ENCODE results near the gene RCAN2. TPM values are rescaled to one million over a fixed set of nuclear protein-coding genes. Genes with fewer than 3 reads are reported as not detected.

The RCAN2 gene
- total and polyA plus RNA-seq, 7 experiments from 2014 or later: 1.0 TPM; not detected in 6

DNA sequence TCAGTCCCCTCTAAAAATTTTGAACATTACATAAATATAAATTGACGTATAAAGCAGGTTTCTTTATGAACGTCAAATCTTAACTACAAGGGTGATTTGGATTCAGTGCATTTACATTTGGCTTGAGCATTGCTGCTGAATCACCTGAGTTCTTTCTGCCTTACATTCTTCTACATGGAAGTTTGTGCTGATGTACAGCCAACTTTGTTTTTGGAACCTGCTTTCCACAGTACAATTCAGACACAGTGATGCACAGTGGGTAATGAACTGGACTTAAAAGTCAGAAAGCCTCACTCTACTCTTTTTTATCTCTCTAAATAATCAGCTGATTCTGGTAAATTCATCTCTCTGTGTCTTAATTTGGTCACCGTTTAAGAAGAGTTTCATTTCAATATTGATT lies 47.6 kb downstream of the RCAN2 start:
- Histone ChIP-seq H3K4me3 (ENCODE audit: low read length) (no peak overlapping the region), H3K27ac (ENCODE audit: low read depth, low read length) (no peak overlapping the region), H3K27me3 (ENCODE audit: control insufficient read depth in 2 of 2, insufficient read depth in 2 of 2, low read length in 2 of 2) (no peaks in the 10 kb centered on the region), H3K36me3 (ENCODE audit: control insufficient read depth in 2 of 3, insufficient read depth in 3 of 3, low read length in 3 of 3) (no peaks in the 10 kb centered on the region), H3K4me1 (ENCODE audit: control insufficient read depth in 2 of 2, insufficient read depth in 2 of 2, low read length in 2 of 2) (no peaks in the 10 kb centered on the region), H3K9me3 (ENCODE audit: control insufficient read depth in 2 of 3, low read length in 3 of 3) (peaks cover 0 to 10% (median 3%) of the 10 kb centered on the region in 3 experiments)
- Mint-ChIP-seq H3K36me3 (peaks cover 0 to 6% (median 2%) of the 10 kb centered on the region in 5 donors), H3K27me3 (peaks cover 17 to 32% (median 23%) of the 10 kb centered on the region in 5 donors), H3K27ac (no peak overlapping the region), H3K9me3 (peaks cover 0 to 32% (median 14%) of the 10 kb centered on the region in 11 donors), H3K4me3 (no peak overlapping the region), H3K4me1 (no peaks in the 10 kb centered on the region)
- ChIA-PET CTCF (no interaction called here), POLR2A (no interaction called here)
- ATAC-seq (no peak), DNase-seq (no peak)
- intact Hi-C loops (cut with micrococcal nuclease): no loop called here

DNA sequence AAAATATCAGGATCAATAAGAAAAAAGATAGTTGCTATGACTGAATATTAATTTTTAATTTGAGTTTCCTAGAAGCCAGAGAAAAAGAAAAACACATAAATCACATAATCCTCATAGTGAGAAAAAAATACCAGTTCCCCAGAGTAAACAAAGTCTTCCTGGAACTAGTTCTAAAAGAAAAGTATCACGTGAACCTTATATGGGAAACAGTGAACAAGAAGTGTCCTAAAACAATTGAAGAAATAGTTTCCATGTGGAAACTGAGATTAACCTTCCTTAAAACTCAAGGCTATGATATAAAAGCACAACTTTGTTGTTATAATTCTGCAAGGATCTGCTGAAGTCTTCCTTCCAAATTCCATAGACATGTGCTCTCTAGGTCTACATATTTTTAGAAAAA lies 50.6 kb downstream of the RCAN2 start:
- DNase-seq (no peak), ATAC-seq (no peak)
- ChIA-PET POLR2A (no interaction called here), CTCF (interaction anchor here (0.7 kb wide), 1 partner anchor 46 kb away, joined by 7 read pairs; no protein-coding TSS in a partner anchor)
- Histone ChIP-seq H3K4me1 (ENCODE audit: control insufficient read depth in 2 of 2, insufficient read depth in 2 of 2, low read length in 2 of 2) (no peaks in the 10 kb centered on the region), H3K27me3 (ENCODE audit: control insufficient read depth in 2 of 2, insufficient read depth in 2 of 2, low read length in 2 of 2) (no peaks in the 10 kb centered on the region), H3K27ac (ENCODE audit: low read depth, low read length) (no peak overlapping the region), H3K36me3 (ENCODE audit: control insufficient read depth in 2 of 3, insufficient read depth in 3 of 3, low read length in 3 of 3) (no peaks in the 10 kb centered on the region), H3K9me3 (ENCODE audit: control insufficient read depth in 2 of 3, low read length in 3 of 3) (peaks cover 0 to 10% (median 3%) of the 10 kb centered on the region in 3 experiments), H3K4me3 (ENCODE audit: low read length) (no peak overlapping the region)
- no peaks in the 10 kb centered on the region for H3K4me1 Mint-ChIP-seq
- H3K9me3 Mint-ChIP-seq: peaks cover 0 to 11% (median 7%) of the 10 kb centered on the region in 11 donors
- no peak overlapping the region for H3K4me3 Mint-ChIP-seq
- intact Hi-C loops (cut with micrococcal nuclease): no loop called here
- H3K36me3 Mint-ChIP-seq: peaks cover 0 to 6% (median 0%) of the 10 kb centered on the region in 5 donors
- H3K27ac Mint-ChIP-seq: no peak overlapping the region
- H3K27me3 Mint-ChIP-seq: peaks cover 9 to 28% (median 20%) of the 10 kb centered on the region in 5 donors

DNA sequence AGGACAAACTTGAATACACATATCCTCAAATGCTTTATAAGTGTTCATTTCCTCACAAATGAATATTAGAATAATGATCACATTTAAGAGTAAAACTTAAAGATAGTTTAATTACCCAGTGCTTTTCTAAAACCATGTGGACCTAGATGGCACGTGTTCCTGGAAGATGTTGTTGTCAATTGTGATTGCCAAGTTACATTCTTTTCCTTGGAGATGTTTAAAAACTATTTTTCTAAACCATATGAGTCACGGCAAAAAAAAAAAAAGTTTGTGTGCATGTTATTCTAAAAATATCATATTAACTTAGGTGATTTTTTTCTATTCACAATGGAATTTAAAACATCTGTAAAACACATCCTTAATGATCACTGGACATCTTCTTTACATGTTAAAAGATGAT lies 51.1 kb downstream of the RCAN2 start:
- H3K36me3 ChIP-seq (ENCODE audit: control insufficient read depth in 2 of 3, insufficient read depth in 3 of 3, low read length in 3 of 3): no peaks in the 10 kb centered on the region
- CTCF ChIA-PET: interaction anchor here (0.7 kb wide), 1 partner anchor 46 kb away, joined by 7 read pairs; no protein-coding TSS in a partner anchor
- POLR2A ChIA-PET: no interaction called here
- H3K27ac Mint-ChIP-seq: no peak overlapping the region
- DNase-seq (no peak), ATAC-seq (no peak)
- H3K9me3 Mint-ChIP-seq: peaks cover 0 to 6% (median 2%) of the 10 kb centered on the region in 11 donors
- H3K4me1 Mint-ChIP-seq: no peaks in the 10 kb centered on the region
- no peak overlapping the region for H3K4me3 ChIP-seq (ENCODE audit: low read length)
- H3K27ac ChIP-seq (ENCODE audit: low read depth, low read length): no peak overlapping the region
- H3K36me3 Mint-ChIP-seq: peaks cover 0 to 6% (median 0%) of the 10 kb centered on the region in 5 donors
- no peak overlapping the region for H3K4me3 Mint-ChIP-seq
- H3K4me1 ChIP-seq (ENCODE audit: control insufficient read depth in 2 of 2, insufficient read depth in 2 of 2, low read length in 2 of 2): no peaks in the 10 kb centered on the region
- H3K27me3 ChIP-seq (ENCODE audit: control insufficient read depth in 2 of 2, insufficient read depth in 2 of 2, low read length in 2 of 2): no peaks in the 10 kb centered on the region
- H3K27me3 Mint-ChIP-seq: peaks cover 9 to 26% (median 16%) of the 10 kb centered on the region in 5 donors
- H3K9me3 ChIP-seq (ENCODE audit: control insufficient read depth in 2 of 3, low read length in 3 of 3): peaks cover 0 to 7% (median 0%) of the 10 kb centered on the region in 3 experiments
- intact Hi-C loops (cut with micrococcal nuclease): no loop called here

DNA sequence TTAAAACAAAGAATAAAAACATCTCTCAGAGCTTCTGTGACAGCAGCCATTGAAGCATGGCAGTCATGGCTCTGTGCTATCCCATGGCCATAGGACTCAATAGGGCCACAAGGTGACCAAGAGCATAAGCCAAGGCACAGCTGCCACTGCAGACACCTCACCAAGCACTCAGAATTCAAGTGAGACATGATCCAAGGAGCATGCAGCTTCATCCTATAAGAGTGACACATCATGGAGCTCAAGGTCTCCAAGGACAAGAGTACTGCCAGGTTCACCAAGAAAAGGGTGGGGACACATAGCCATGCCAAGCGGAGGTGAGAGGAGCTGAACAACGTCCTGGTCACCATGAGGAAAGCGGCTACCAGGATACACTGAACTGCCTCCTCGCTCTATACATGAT lies 53.0 kb downstream of the RCAN2 start:
- ChIA-PET POLR2A (no interaction called here), CTCF (no interaction called here)
- no peaks in the 10 kb centered on the region for H3K27me3 ChIP-seq (ENCODE audit: control insufficient read depth in 2 of 2, insufficient read depth in 2 of 2, low read length in 2 of 2)
- no peaks in the 10 kb centered on the region for H3K9me3 ChIP-seq (ENCODE audit: control insufficient read depth in 2 of 3, low read length in 3 of 3)
- Mint-ChIP-seq H3K4me3 (no peak overlapping the region), H3K27me3 (peaks cover 0 to 23% (median 8%) of the 10 kb centered on the region in 5 donors), H3K4me1 (no peaks in the 10 kb centered on the region), H3K27ac (no peak overlapping the region), H3K9me3 (peaks cover 0 to 3% (median 0%) of the 10 kb centered on the region in 11 donors), H3K36me3 (no peaks in the 10 kb centered on the region)
- no peaks in the 10 kb centered on the region for H3K4me1 ChIP-seq (ENCODE audit: control insufficient read depth in 2 of 2, insufficient read depth in 2 of 2, low read length in 2 of 2)
- H3K4me3 ChIP-seq (ENCODE audit: low read length): no peak overlapping the region
- no peaks in the 10 kb centered on the region for H3K36me3 ChIP-seq (ENCODE audit: control insufficient read depth in 2 of 3, insufficient read depth in 3 of 3, low read length in 3 of 3)
- ATAC-seq (no peak), DNase-seq (no peak)
- H3K27ac ChIP-seq (ENCODE audit: low read depth, low read length): no peak overlapping the region
- intact Hi-C loops (cut with micrococcal nuclease): no loop called here

DNA sequence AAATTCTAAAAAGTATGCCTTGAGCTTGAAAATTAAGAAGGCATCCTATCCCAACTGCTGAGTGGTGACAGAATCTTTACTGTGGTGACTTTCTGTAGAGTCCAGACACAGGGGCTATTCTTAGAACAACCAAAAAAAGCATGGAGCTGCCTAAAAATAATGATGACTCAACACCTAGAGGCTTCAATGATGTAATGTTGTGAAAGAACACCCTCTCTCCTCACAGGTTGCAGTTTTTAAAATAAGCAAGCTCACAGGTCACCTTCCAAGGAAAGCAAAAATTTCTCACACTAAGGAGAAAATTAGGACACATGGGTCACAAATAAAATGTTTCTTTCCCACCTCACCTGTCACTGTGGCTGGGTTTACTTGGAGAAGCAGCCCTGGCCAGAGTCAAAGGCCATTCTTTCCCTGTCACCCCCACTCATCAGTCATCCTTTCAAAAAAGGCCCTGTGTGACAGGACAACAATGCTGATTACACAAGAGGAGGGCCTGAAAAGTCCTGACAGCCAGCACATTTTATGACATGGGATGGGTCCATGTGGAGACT lies 53.5 kb downstream of the RCAN2 start:
- Histone ChIP-seq H3K36me3 (ENCODE audit: control insufficient read depth in 2 of 3, insufficient read depth in 3 of 3, low read length in 3 of 3) (no peaks in the 10 kb centered on the region), H3K27me3 (ENCODE audit: control insufficient read depth in 2 of 2, insufficient read depth in 2 of 2, low read length in 2 of 2) (no peaks in the 10 kb centered on the region), H3K4me1 (ENCODE audit: control insufficient read depth in 2 of 2, insufficient read depth in 2 of 2, low read length in 2 of 2) (no peaks in the 10 kb centered on the region), H3K9me3 (ENCODE audit: control insufficient read depth in 2 of 3, low read length in 3 of 3) (no peaks in the 10 kb centered on the region), H3K4me3 (ENCODE audit: low read length) (no peak overlapping the region), H3K27ac (ENCODE audit: low read depth, low read length) (no peak overlapping the region)
- intact Hi-C loops (cut with micrococcal nuclease): no loop called here
- ChIA-PET CTCF (interaction anchor here (0.6 kb wide), 1 partner anchor 180 kb away, joined by 3 read pairs; no protein-coding TSS in a partner anchor), POLR2A (no interaction called here)
- Mint-ChIP-seq H3K9me3 (peaks cover 0 to 5% (median 0%) of the 10 kb centered on the region in 11 donors), H3K36me3 (no peaks in the 10 kb centered on the region), H3K4me1 (no peaks in the 10 kb centered on the region), H3K27me3 (peaks cover 0 to 26% (median 8%) of the 10 kb centered on the region in 5 donors), H3K27ac (no peak overlapping the region), H3K4me3 (no peak overlapping the region)
- DNase-seq: no peak
- ATAC-seq: no peak

DNA sequence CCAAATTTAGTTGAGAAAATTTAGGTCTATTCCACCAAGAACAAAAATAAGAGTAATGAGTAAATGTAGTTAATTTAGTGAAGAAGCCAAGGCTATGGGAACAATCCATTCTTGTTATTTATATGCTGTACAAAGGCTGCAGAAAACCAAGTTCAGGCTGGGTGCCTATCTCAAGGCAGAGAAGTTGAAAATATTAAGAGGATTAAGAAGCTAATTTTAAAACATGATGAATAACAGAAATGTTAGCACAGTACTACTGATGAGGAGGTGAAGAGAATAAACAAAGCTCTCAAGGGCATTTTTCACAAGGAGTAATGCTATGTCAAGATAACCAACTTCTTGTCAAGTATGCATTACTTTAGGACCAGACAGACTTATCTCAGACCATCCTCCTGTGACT lies 68.6 kb downstream of the RCAN2 start:
- no peak overlapping the region for H3K4me3 ChIP-seq (ENCODE audit: low read length)
- H3K4me1 ChIP-seq (ENCODE audit: control insufficient read depth in 2 of 2, insufficient read depth in 2 of 2, low read length in 2 of 2): no peaks in the 10 kb centered on the region
- Mint-ChIP-seq H3K27ac (no peak overlapping the region), H3K4me3 (no peak overlapping the region), H3K4me1 (no peaks in the 10 kb centered on the region), H3K9me3 (peaks cover 0 to 1% (median 0%) of the 10 kb centered on the region in 11 donors), H3K36me3 (no peaks in the 10 kb centered on the region), H3K27me3 (peaks cover 13 to 41% (median 22%) of the 10 kb centered on the region in 5 donors)
- no peak for DNase-seq
- ChIA-PET POLR2A (no interaction called here), CTCF (interaction anchor here (1.6 kb wide), 1 partner anchor 12 kb away, joined by 3 read pairs; no protein-coding TSS in a partner anchor)
- intact Hi-C loops (cut with micrococcal nuclease): loop anchor here in 1 of 2 donors (5.0 kb wide), 1 partner anchor 625 kb away; no protein-coding TSS in a partner anchor
- peaks cover 0 to 3% of the 10 kb centered on the region in 2 donors for H3K27me3 ChIP-seq (ENCODE audit: control insufficient read depth in 2 of 2, insufficient read depth in 2 of 2, low read length in 2 of 2)
- no peaks in the 10 kb centered on the region for H3K36me3 ChIP-seq (ENCODE audit: control insufficient read depth in 2 of 3, insufficient read depth in 3 of 3, low read length in 3 of 3)
- no peaks in the 10 kb centered on the region for H3K9me3 ChIP-seq (ENCODE audit: control insufficient read depth in 2 of 3, low read length in 3 of 3)
- ATAC-seq: no peak
- H3K27ac ChIP-seq (ENCODE audit: low read depth, low read length): no peak overlapping the region

DNA sequence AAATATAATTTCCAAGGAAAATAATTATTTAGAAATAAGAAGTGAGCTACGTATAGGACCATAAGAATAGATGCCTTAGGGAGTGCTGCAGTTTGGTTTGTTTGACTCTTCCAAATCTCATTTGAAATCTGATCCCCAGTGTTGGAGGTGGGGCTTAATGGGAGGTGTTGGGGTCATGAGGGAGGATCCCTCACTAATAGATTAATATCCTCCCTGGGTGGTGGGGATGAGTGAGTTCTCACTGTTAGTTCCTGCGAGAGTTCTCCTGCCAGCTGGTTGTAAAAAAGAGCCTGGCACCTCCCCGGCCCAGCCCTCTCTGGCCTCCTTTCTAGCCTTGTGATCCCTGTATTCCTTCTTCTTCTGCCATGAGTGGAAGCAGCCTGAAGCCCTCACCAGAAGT lies 69.3 kb downstream of the RCAN2 start:
- no peaks in the 10 kb centered on the region for H3K9me3 ChIP-seq (ENCODE audit: control insufficient read depth in 2 of 3, low read length in 3 of 3)
- no peak for DNase-seq

More for the DNA sequence above, 69.3 kb downstream of the RCAN2 start:
- no peak for ATAC-seq
- Histone ChIP-seq H3K27ac (ENCODE audit: low read depth, low read length) (no peak overlapping the region), H3K4me1 (ENCODE audit: control insufficient read depth in 2 of 2, insufficient read depth in 2 of 2, low read length in 2 of 2) (no peaks in the 10 kb centered on the region), H3K4me3 (ENCODE audit: low read length) (no peak overlapping the region), H3K36me3 (ENCODE audit: control insufficient read depth in 2 of 3, insufficient read depth in 3 of 3, low read length in 3 of 3) (no peaks in the 10 kb centered on the region), H3K27me3 (ENCODE audit: control insufficient read depth in 2 of 2, insufficient read depth in 2 of 2, low read length in 2 of 2) (no peaks in the 10 kb centered on the region)
- ChIA-PET POLR2A (no interaction called here), CTCF (interaction anchor here (1.6 kb wide), 1 partner anchor 11 kb away, joined by 3 read pairs; no protein-coding TSS in a partner anchor)
- intact Hi-C loops (cut with micrococcal nuclease): loop anchor here in 1 of 2 donors (5.0 kb wide), 1 partner anchor 625 kb away; no protein-coding TSS in a partner anchor
- H3K27me3 Mint-ChIP-seq: peaks cover 13 to 41% (median 22%) of the 10 kb centered on the region in 5 donors
- H3K36me3 Mint-ChIP-seq: no peaks in the 10 kb centered on the region
- peaks cover 0 to 1% (median 0%) of the 10 kb centered on the region in 11 donors for H3K9me3 Mint-ChIP-seq
- no peak overlapping the region for H3K27ac Mint-ChIP-seq
- H3K4me3 Mint-ChIP-seq: no peak overlapping the region
- H3K4me1 Mint-ChIP-seq: no peaks in the 10 kb centered on the region

All from naive thymus-derived CD4-positive, alpha-beta T cell (primary cell).